NOMO-1 (cell line): ENCODE data around the gene ST3GAL3.
"Not testable (repeated sequence)": the region's sequence is repeated elsewhere in the genome, so short reads cannot be mapped to it uniquely, and the experiment has no call there.

Experiments used
- DNase-seq, 2 experiments: peaks; one replicate each; lab custom pipeline; 2025; ENCODE audit not compliant: unreplicated experiment in 2 of 2; lab: John Stamatoyannopoulos, UW

ST3GAL3 gene

GRCh38 chr1:43750083-43750482 is 42.7 kb downstream of the ST3GAL3 start:
- DNase-seq: no peak

GRCh38 chr1:43753422-43753821 is 46.1 kb downstream of the ST3GAL3 start:
- DNase-seq: no peak

- DNase-seq: no peak
These were observed 47.6 kb downstream of the ST3GAL3 start for GRCh38 chr1:43754892-43755291.

GRCh38 chr1:43757343-43758053 is 50.2 kb downstream of the ST3GAL3 start:
- DNase-seq: no peak

GRCh38 chr1:43760745-43761317 is 53.5 kb downstream of the ST3GAL3 start:
- DNase-seq: no peak

GRCh38 chr1:43763497-43763973 is 56.2 kb downstream of the ST3GAL3 start:
- peak; percentile 68 to 82 for DNase-seq

- no peak for DNase-seq
These were observed 57.2 kb downstream of the ST3GAL3 start for GRCh38 chr1:43764581-43764980.

GRCh38 chr1:43766086-43766784 is 58.9 kb downstream of the ST3GAL3 start:
- DNase-seq: peak; percentile 41 to 63

- peak; percentile 47 to 69 for DNase-seq
These were observed 59.6 kb downstream of the ST3GAL3 start for GRCh38 chr1:43766818-43767525.

GRCh38 chr1:43768168-43768567 is 60.8 kb downstream of the ST3GAL3 start:
- no peak for DNase-seq

GRCh38 chr1:43769350-43769908 is 62.1 kb downstream of the ST3GAL3 start:
- no peak for DNase-seq

- no peak for DNase-seq
These were observed 62.8 kb downstream of the ST3GAL3 start for GRCh38 chr1:43770111-43770510.

GRCh38 chr1:43772978-43773377 is 65.6 kb downstream of the ST3GAL3 start:
- peak; percentile 18 to 79 for DNase-seq

- DNase-seq: no peak
These were observed 66.5 kb downstream of the ST3GAL3 start for GRCh38 chr1:43773821-43774220.

- DNase-seq: peak; percentile 61 to 75
These were observed 67.0 kb downstream of the ST3GAL3 start for GRCh38 chr1:43774359-43774758.

- DNase-seq: peak in 1 of 2 experiments; percentile 21
These were observed 68.9 kb downstream of the ST3GAL3 start for GRCh38 chr1:43776043-43776761.

GRCh38 chr1:43777916-43778315 is 70.6 kb downstream of the ST3GAL3 start:
- DNase-seq: not testable (repeated sequence)

- DNase-seq: peak; percentile 17 to 48
These were observed 71.9 kb downstream of the ST3GAL3 start for GRCh38 chr1:43779266-43779665.

- DNase-seq: no peak
These were observed 72.6 kb downstream of the ST3GAL3 start for GRCh38 chr1:43779805-43780403.

- peak; percentile 75 to 93 for DNase-seq
These were observed 74.2 kb downstream of the ST3GAL3 start for GRCh38 chr1:43781574-43781973.
